ENCODE data around the gene FRMD3.

DNA sequence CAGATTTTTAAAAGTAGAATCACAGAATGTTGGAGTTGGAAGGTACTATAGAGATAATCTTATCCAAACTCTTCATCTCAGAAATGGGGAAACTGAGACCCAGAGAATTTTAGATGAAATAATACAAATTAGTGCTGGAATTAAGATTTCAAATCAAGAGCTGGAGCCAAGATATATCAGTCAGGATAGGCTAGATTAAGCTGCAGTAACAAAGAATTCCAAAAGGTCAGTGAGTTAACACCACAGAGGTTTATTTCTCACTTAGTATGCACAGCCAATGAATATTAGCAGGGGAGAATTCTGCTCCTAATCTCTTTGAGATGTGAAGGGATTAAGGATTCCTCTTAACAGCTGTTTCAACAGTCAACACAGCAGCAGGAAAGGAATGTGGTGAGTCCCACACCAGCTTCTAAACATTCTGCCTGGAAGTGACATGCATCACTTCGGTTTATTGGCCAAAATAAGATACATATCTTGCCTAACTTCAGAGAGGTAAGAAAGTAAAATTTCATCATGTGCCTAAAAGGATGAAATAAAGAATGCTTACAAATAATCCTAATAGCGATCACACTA is 136.8 kb downstream of the FRMD3 start:
- TF ChIP-seq POLR2A (IDR thresholded peaks at IDR 0.05), result no peak
- TF ChIP-seq, protein P1, sequence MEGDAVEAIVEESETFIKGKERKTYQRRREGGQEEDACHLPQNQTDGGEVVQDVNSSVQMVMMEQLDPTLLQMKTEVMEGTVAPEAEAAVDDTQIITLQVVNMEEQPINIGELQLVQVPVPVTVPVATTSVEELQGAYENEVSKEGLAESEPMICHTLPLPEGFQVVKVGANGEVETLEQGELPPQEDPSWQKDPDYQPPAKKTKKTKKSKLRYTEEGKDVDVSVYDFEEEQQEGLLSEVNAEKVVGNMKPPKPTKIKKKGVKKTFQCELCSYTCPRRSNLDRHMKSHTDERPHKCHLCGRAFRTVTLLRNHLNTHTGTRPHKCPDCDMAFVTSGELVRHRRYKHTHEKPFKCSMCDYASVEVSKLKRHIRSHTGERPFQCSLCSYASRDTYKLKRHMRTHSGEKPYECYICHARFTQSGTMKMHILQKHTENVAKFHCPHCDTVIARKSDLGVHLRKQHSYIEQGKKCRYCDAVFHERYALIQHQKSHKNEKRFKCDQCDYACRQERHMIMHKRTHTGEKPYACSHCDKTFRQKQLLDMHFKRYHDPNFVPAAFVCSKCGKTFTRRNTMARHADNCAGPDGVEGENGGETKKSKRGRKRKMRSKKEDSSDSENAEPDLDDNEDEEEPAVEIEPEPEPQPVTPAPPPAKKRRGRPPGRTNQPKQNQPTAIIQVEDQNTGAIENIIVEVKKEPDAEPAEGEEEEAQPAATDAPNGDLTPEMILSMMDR (IDR thresholded peaks at IDR 0.05), result no peak
